ENCODE data around the gene KBTBD12.

Gene KBTBD12

GRCh38 chr3:127881586-127881985 is 33.4 kb upstream of the KBTBD12 start:
- no peak overlapping the region for H3K27ac ChIP-seq
- H3K27me3 ChIP-seq (replicated peaks) = no peaks in the 10 kb centered on the region
- H3K4me3 ChIP-seq (ENCODE audit: low read depth, low read length) = no peak overlapping the region
- no peak for DNase-seq
- TF ChIP-seq, protein P1, sequence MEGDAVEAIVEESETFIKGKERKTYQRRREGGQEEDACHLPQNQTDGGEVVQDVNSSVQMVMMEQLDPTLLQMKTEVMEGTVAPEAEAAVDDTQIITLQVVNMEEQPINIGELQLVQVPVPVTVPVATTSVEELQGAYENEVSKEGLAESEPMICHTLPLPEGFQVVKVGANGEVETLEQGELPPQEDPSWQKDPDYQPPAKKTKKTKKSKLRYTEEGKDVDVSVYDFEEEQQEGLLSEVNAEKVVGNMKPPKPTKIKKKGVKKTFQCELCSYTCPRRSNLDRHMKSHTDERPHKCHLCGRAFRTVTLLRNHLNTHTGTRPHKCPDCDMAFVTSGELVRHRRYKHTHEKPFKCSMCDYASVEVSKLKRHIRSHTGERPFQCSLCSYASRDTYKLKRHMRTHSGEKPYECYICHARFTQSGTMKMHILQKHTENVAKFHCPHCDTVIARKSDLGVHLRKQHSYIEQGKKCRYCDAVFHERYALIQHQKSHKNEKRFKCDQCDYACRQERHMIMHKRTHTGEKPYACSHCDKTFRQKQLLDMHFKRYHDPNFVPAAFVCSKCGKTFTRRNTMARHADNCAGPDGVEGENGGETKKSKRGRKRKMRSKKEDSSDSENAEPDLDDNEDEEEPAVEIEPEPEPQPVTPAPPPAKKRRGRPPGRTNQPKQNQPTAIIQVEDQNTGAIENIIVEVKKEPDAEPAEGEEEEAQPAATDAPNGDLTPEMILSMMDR (IDR thresholded peaks at IDR 0.05; ENCODE audit: low read depth, low read length, missing control alignments) = no peak
- in situ Hi-C loops (cut with HindIII; ENCODE audit: low pct_ligation_motif_present, low sequenced_read_pairs) = no loop called here
- H3K36me3 ChIP-seq (replicated peaks) = no peaks in the 10 kb centered on the region

DNA sequence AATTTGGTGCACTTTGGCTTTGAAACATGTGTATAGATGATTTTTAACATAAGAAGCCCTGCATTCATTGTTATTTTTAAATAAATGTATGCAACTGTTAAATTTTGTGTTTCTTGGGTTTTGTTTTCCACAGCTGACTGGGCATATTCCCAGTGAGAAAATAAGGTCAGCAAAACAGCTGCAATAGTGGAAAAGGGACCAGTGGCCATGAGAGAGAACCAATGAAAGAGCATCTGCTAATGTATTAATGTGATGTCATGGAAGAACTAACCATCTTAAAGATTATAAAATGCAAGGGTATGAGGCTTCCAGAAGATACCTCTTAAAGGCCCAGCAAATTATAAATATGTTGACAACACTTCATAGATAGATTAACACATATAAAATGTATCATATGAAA is 31.0 kb upstream of the KBTBD12 start:
- no peak for DNase-seq
- no peaks in the 10 kb centered on the region for H3K27me3 ChIP-seq (replicated peaks)
- no peaks in the 10 kb centered on the region for H3K36me3 ChIP-seq (replicated peaks)
- H3K4me3 ChIP-seq (ENCODE audit: low read depth, low read length) = no peak overlapping the region
- in situ Hi-C loops (cut with HindIII; ENCODE audit: low pct_ligation_motif_present, low sequenced_read_pairs) = no loop called here
- TF ChIP-seq, protein P1 (IDR thresholded peaks at IDR 0.05; ENCODE audit: low read depth, low read length, missing control alignments) = no peak
- H3K27ac ChIP-seq = no peak overlapping the region

GRCh38 chr3:127886231-127886955 is 28.6 kb upstream of the KBTBD12 start:
- TF ChIP-seq, protein P1 (IDR thresholded peaks at IDR 0.05; ENCODE audit: low read depth, low read length, missing control alignments) = no peak
- Histone ChIP-seq H3K4me3 (ENCODE audit: low read depth, low read length) (no peak overlapping the region), H3K27ac (no peak overlapping the region), H3K36me3 (replicated peaks) (no peaks in the 10 kb centered on the region), H3K27me3 (replicated peaks) (no peaks in the 10 kb centered on the region)
- no peak for DNase-seq
- in situ Hi-C loops (cut with HindIII; ENCODE audit: low pct_ligation_motif_present, low sequenced_read_pairs) = no loop called here

GRCh38 chr3:127886956-127887231 is 28.1 kb upstream of the KBTBD12 start:
- Histone ChIP-seq H3K27ac (no peak overlapping the region), H3K27me3 (replicated peaks) (no peaks in the 10 kb centered on the region), H3K4me3 (ENCODE audit: low read depth, low read length) (no peak overlapping the region), H3K36me3 (replicated peaks) (no peaks in the 10 kb centered on the region)
- no peak for DNase-seq
- TF ChIP-seq, protein P1 (IDR thresholded peaks at IDR 0.05; ENCODE audit: low read depth, low read length, missing control alignments) = no peak
- in situ Hi-C loops (cut with HindIII; ENCODE audit: low pct_ligation_motif_present, low sequenced_read_pairs) = no loop called here

DNA sequence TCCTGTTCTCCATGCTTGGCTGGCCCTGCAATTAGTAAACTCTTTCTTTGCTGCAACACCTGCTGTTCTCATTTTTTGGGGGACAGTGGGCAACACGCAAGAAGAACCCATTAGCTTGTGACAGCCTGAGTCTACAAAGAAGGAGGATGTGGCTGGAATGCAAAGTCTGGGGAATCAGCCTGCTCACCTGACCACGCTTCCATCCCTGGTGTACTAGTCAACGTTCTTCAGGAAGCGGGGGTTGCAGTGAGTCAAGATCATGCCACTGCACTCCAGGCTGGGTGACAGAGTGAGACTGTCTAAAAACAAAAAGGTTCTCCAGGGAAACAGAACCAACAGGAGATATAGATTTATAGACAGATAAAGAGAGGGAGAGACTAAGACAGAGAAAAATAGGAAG is 27.7 kb upstream of the KBTBD12 start:
- DNase-seq = peak; percentile 74
- Histone ChIP-seq H3K27ac (no peak overlapping the region), H3K36me3 (replicated peaks) (no peaks in the 10 kb centered on the region), H3K27me3 (replicated peaks) (no peaks in the 10 kb centered on the region), H3K4me3 (ENCODE audit: low read depth, low read length) (no peak overlapping the region)
- in situ Hi-C loops (cut with HindIII; ENCODE audit: low pct_ligation_motif_present, low sequenced_read_pairs) = no loop called here
- TF ChIP-seq, protein P1 (IDR thresholded peaks at IDR 0.05; ENCODE audit: low read depth, low read length, missing control alignments) = no peak

- DNase-seq = no peak
- Histone ChIP-seq H3K36me3 (replicated peaks) (no peaks in the 10 kb centered on the region), H3K27ac (no peak overlapping the region), H3K4me3 (ENCODE audit: low read depth, low read length) (no peak overlapping the region), H3K27me3 (replicated peaks) (no peaks in the 10 kb centered on the region)
- in situ Hi-C loops (cut with HindIII; ENCODE audit: low pct_ligation_motif_present, low sequenced_read_pairs) = no loop called here
- TF ChIP-seq, protein P1 (IDR thresholded peaks at IDR 0.05; ENCODE audit: low read depth, low read length, missing control alignments) = no peak
These were observed 26.9 kb upstream of the KBTBD12 start for GRCh38 chr3:127888156-127888555.
